GM19099 (cell line): ENCODE data around the gene ASAP2.

ENCODE experiments used
- POLR2A ChIP-seq: IDR thresholded peaks from 3 replicates; pipeline ENCODE4 v1.6.1; 2011; ENCODE audit warnings: low read depth; ENCODE audit not compliant: insufficient read length; ENCODE audit errors: extremely low read depth

Gene ASAP2

DNA sequence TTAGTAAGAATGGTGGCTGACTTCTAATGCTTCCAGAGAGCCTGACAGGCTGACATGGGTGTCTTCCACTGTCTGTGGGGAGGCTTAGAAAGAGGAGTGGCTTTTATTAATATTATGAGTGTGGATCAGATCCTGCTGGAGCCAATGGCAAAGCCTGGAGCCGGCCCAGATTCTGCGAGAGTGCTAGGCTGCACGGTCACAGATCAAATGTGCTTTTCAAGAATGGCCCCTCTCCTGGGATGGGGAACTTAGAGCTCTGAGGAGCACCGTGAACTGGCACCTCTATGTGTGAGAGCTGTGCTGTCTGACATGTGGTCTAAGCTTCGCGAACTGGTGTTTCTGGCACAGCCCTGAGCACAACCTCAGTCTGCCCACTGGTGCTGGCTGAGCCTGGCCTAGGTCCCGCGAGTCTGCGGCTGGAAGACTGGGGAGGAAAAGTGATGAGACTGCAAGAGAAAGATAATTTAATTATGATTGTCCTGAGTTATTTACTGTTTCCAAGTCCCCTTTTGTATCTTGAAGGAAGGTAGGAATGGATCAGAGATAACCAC, 70.4 kb downstream of the ASAP2 start:
- no peak for TF ChIP-seq POLR2A

DNA sequence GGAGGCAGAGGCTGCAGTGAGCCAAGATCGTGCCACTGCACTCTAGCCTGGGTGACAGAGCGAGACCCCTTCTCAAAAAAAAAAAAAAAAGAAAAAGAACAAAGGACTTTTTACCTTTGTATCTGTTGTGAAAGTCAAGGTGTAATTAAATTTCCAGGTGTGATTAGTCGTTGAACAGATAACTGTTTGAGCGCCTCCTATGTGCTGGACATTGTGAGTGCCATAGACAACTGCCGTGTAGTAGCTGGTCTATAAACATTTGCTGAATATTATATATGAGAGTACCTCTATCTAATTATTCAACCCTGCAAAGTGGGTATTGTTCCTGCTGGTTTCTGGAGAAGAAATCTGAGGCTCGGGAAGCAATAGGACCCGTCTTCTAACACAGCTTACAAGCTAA, 71.8 kb downstream of the ASAP2 start:
- TF ChIP-seq POLR2A, result no peak

DNA sequence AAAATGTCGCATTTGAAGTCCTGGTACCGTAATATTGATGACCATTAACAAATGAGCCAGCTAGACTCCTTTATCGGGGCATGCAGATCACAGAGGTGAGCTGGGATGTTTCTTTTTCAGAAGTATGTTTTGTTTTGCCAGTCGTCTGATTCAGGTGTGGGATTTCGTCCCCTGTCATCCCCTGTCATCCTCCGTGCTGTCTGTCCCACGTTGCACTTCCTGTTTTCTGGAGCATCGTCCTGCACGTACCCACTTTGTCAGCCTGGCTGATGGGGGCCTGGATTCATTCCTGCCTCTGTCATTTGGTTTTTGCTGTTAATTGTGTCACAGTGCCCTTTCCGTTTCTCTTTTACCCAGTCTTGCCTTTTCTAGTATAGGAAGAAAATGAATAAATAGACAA, 72.8 kb downstream of the ASAP2 start:
- TF ChIP-seq POLR2A, result no peak

DNA sequence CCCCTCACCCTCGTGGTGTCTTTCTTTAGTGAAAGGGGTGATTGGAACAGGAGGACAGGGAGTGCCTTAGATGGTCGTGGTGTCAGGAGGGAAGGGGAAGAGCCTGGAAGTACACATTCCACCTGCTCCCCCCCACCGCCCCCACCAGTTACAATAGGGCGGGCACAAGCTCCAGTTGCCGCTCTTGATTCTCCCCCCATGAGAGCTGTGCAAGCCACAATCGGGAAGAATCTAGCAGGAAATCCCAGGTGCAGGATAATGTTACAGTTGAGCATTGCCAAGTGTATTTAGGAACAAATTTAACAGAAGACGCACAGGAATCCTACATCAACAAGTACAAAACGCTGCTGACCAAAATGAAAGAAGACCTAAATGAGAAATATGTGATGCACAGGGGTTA, 73.6 kb downstream of the ASAP2 start:
- no peak for TF ChIP-seq POLR2A

DNA sequence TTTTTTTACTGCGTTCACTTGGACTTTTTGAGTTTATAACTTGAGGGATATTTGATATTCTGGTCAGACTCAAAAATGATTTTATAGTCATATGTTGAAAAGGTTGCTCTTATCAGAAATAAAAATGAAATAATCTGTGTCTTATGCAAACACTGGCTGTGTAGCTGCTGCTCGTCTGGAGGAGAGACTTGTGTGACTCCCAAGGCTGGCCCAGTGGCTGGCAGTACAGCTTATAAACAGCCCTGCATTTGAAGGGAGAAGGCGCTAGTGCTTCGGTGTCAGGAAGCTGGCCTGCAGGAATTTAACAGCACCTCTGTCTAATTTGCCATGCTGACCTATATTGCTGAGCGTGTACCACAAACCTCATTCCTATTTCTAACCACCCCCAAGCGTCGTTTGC, 74.5 kb downstream of the ASAP2 start:
- TF ChIP-seq POLR2A, result no peak

DNA sequence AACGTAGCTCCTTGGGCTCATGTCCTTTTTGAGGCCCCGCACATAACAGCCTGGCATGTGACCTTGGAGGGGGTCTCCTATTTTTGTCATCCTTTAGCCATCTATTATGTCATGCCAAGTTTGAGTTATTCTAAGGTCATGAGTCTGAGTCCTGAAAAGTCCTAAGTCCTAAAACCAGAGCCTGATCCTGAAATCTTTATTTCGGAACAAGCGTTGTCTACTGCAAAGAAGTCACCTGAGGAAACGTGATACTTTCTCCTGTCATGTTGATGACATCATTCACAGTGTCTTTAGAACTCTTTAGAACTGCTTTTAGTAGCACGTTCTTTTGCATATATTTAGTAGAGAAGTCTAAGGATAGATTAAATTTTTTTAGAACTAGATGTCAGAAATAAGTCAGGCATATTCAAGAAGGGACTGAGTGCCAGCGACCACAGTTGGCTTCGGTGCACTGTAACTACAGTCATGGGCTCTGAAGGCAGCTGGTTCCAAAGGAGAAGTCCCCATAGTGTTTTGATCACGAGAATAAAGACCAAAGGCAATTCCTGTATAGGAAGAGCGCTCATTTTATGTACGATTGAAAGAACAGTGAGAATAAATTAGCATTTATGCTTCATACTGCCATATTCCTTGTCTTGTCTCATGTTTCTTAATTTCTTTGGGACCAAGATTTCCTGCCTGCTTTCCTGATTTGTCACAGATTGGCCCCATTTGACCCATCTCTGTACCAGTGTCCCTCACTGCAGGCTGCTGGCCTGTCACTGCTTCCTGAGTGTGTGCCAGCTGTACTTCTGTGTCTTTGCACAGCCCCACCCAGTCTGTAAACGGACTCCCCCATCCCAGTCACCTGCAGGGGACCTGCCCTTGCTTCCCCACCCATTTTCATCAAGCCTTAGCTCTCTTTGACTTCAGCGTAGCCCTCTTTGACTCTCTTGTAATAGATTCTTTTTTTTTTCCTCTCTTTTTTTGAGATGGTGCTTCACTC, 75.8 kb downstream of the ASAP2 start:
- TF ChIP-seq POLR2A, result no peak

DNA sequence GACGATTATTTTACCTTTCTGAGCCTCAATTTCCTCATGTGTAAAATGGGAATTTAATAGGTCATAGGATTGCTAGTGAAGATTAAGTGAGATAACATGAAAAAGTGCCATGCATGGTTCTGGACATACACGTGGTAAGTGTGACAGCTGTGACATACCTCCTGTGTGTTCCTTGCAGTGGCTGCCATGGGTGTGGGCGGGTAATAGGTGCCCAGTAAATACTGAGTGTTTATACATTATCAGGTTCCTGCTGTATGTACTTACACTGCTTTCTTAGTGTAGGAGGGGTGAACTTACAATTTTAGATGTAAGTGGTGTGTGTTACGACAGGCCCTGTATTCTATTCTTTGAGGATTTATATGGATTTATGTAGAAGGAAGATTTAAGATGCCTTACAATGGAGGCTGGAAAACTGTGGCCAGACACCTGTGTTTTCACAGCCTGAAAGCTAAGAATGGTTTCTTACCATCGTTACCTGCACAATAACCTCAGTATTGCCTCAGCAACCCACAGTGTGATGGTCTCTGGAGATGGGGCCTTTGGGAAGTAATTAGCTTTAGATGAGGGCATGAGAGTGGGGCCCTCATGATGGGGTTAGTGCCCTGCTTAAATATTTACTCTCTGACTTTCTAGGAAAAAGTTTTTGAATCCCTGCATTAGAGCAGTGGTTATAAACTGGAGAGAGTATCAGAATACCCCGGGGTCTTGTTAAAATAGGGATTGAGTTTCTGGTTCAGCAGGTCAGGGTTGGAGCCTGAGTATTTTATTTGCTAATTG, 78.1 kb downstream of the ASAP2 start:
- TF ChIP-seq POLR2A, result no peak

DNA sequence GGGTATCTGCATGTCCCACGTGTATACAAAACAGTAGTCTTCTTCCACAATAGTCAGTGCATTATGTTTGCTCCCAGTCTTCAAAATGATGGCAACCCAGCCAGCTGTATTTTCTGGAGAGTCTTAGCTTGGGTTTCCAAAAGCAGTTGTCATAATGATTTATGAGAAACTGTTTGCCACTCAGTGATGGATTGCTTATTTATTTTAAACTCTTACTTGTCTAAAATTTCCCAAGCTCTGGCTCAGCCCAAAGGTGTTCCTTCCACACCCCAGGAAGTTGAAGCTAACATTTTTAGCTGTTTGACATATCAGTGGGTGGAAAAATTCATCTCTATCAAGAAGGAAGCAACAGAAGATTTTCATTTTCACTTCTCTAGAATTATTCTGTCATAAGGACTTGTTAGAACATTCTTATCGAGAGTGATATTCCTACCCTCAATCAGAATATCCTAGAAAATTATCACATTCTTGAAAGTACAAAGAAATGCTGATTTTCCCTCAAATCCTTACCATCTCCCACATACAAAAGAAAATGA, 78.8 kb downstream of the ASAP2 start:
- TF ChIP-seq POLR2A, result no peak

DNA sequence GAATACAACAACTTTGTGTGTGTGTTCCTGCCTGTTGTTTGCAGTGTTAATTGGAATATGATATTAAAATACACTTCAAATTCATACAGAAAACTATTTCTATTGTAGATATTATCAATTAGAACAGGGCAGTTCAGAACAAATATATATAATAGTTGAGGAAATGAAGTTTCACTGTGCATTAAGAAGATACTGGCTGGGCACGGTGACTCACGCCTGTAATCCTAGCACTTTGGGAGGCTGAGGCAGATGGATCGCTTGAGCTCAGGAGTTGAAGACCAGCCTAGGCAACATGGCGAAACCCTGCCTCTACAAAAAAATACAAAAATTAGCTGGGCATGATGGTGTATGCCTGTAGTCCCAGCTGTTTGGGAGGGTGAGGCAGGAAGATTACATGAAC, 79.3 kb downstream of the ASAP2 start:
- TF ChIP-seq POLR2A, result no peak

DNA sequence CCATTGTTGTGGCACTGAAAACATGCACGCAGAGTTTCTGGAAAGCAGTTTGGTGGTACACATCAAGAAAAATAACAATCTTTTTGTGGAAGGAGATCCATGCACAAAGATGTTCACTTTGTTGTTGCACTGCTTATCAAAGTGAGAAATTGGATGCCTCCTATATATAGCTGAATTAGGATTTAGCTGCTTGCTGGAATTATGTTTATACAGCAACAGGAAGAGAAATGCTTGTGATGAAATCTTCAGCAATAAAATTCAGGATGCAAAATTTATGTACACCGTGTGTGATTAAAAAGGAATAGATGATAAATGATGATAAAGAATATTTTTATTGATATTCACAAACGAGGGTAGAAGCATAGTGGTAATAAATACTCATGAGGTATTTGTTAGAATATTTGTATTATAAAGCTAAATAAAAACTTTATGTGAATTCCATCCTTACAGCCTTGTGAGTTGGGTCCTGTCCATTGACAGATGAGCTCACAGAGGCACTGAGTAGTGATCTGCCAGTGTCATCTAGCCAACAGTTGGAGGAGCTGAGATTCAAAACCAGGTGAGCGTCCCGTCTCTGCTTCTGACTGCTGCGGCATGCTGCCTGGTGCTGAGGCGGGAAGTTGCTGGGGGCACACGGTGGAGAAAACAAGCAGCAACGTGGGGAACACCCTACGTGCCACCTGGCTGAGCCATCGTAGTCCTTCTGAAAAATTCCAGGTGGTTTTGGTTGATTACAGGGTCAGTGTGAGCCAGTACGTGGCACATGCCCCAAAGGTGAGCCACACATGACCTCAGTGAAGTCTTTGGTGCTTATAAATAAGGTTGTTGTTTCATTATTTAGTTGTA, 80.2 kb downstream of the ASAP2 start:
- no peak for TF ChIP-seq POLR2A

DNA sequence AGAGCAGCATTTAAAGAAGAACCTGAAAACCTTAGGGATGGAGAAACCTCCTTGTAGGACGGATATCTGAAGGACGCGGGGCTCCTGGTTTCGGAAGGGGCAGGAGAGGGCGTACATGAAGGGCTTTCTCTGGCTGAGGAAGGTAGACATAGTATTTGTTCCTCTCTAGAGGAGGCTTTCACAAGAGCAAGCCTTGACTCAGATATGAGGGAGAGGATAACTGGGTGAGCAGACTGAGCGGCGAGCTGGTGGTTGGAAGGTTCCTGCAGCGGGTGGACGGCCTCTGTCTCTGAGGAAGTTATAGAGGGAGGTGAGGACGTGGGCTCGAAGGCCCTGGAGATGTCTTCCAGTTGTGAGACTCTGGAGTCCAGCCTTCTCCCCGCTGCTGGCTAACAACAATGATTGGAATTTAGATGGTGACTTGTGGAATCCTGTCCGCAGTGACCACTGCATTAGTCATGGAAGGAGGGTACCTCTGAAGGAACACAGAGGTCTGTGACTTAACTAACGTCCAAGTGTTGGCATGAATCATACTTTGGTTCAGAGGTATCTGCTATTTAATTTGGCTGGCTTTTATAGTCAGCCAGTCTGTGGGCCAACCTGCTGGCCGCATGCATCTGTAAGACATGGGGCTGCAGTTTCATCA, 80.9 kb downstream of the ASAP2 start:
- no peak for TF ChIP-seq POLR2A

DNA sequence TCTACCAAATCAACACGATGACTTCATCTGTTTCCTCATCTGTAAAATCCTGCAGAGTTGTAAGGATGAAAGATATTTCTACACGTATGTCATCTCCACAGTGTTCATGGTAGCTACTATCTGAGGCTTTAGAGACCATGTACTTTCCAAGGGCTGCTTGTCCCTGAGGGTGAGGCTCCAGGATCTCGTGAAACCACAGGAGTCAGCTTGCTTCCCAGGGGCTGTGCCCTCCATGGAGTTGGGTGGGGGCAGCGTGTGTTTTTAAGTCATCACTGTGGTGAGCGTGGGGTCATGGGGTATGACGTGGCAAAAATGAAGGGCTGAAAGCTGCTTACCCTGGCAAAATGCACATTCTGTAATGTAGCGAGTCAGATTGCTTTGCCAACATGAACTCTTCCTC, 81.6 kb downstream of the ASAP2 start:
- TF ChIP-seq POLR2A, result no peak

DNA sequence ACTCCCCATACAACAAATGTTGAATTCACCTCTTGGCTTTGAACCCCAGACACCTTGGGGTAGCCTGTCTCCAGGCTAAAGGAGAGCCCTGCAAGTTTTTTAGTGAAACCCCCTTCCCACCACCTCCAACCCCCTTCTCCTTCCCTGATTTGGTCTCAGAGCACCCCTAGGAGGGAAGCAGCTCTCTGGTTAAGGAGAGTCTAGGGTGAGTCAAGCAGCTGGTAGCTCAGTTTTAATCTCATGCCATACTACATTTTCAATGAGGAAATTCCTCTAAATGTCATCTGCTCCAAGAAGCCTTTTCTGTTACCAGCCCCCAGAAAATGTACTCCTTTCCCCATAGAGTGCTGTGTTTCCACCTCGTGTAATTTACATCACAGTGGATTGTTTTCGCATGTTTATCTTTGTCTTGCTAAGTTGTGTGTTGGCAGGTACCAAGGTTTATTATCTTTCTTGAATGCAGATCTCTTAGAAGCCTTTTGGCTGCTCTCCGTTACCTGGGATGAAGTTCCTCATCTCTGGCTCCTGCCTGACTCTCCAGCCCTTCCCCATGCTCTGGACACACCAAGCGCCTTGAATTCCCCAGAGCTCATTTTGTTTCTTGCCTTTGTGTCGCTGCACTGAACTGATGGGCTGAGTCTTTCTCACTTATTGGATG, 82.2 kb downstream of the ASAP2 start:
- TF ChIP-seq POLR2A, result no peak
